GM20000 (cell line): ENCODE measurements around the gene KIAA0513.
"Not testable (repeated sequence)": the region's sequence is repeated elsewhere in the genome, so short reads cannot be mapped to it uniquely, and the experiment has no call there.

Experiments used
- DNase-seq: peaks from one replicate; pipeline ENCODE4 v3.0.0; 2012; ENCODE audit warnings: low spot score
- CTCF ChIP-seq: IDR thresholded peaks from 2 replicates; pipeline ENCODE4 v1.5.1; 2012; ENCODE audit warnings: mild to moderate bottlenecking, control low read depth; ENCODE audit errors: extremely low read depth, missing control alignments

Gene KIAA0513

GRCh38 chr16:85052536-85052935 is 24.9 kb downstream of the KIAA0513 start:
- no peak for TF ChIP-seq CTCF
- DNase-seq: no peak

- not testable (repeated sequence) for DNase-seq
These were observed 26.7 kb downstream of the KIAA0513 start for GRCh38 chr16:85054321-85054720.

- TF ChIP-seq CTCF: no peak
- DNase-seq: no peak
These were observed 27.4 kb downstream of the KIAA0513 start for GRCh38 chr16:85054948-85055492.

GRCh38 chr16:85055493-85056210 is 28.1 kb downstream of the KIAA0513 start:
- no peak for TF ChIP-seq CTCF
- DNase-seq: peak; percentile 67

- no peak for DNase-seq
- no peak for TF ChIP-seq CTCF
These were observed 28.7 kb downstream of the KIAA0513 start for GRCh38 chr16:85056211-85056748.

GRCh38 chr16:85057212-85057889 is 29.8 kb downstream of the KIAA0513 start:
- TF ChIP-seq CTCF: peak; percentile 2
- DNase-seq: no peak

- no peak for DNase-seq
- TF ChIP-seq CTCF: no peak
These were observed 30.4 kb downstream of the KIAA0513 start for GRCh38 chr16:85057948-85058347.
